GM23338 (cell line): ENCODE measurements around the gene ADORA1. TPM values are rescaled to one million over a fixed set of nuclear protein-coding genes. Genes with fewer than 3 reads are reported as not detected.
A peak's percentile ranks its signal among the peaks of the same experiment; 100 is the strongest.

ENCODE experiments used
- ATAC-seq: fragments of 200-7000 bp; cut with Tn5 transposase; 3 replicates; pipeline ENCODE4 v1.9.1; 2020
- DNase-seq: peaks from one replicate; pipeline ENCODE4 v3.0.0-alpha.2; 2015; ENCODE audit warnings: low spot score
- H2AFZ ChIP-seq: fragments of 200-600 bp; sonication (generic); 2 replicates; pipeline ENCODE4 v1.8.0; 2016; ENCODE audit warnings: antibody characterized with exemption, mild to moderate bottlenecking, moderate library complexity
- H3F3A ChIP-seq: fragments of 200-600 bp; sonication (generic); replicated peaks from 2 replicates; pipeline ENCODE4 v1.8.0; 2017; ENCODE audit warnings: antibody characterized with exemption, mixed run types, low read depth
- H3K27ac ChIP-seq: fragments of 200-600 bp; sonication (generic); 2 replicates; pipeline ENCODE4 v1.6.1; 2016; ENCODE audit warnings: low read depth
- H3K27me3 ChIP-seq: fragments of 200-600 bp; sonication (generic); 2 replicates; pipeline ENCODE4 v1.8.0; 2016; ENCODE audit warnings: mild to moderate bottlenecking, mixed run types, moderate library complexity; ENCODE audit not compliant: insufficient read depth
- H3K36me3 ChIP-seq: fragments of 200-600 bp; sonication (generic); 2 replicates; pipeline ENCODE4 v1.8.0; 2016; ENCODE audit warnings: mild to moderate bottlenecking; ENCODE audit not compliant: insufficient read depth
- H3K4me1 ChIP-seq: fragments of 200-600 bp; sonication (generic); 2 replicates; pipeline ENCODE4 v1.8.0; 2016; ENCODE audit warnings: mild to moderate bottlenecking, moderate library complexity; ENCODE audit not compliant: insufficient read depth
- H3K4me2 ChIP-seq: fragments of 200-600 bp; sonication (generic); 2 replicates; pipeline ENCODE4 v1.7.1; 2017; ENCODE audit warnings: mixed run types
- H3K4me3 ChIP-seq: fragments of 200-600 bp; sonication (generic); 2 replicates; pipeline ENCODE4 v1.6.1; 2016; ENCODE audit warnings: mixed run types
- H3K79me2 ChIP-seq: fragments of 200-600 bp; sonication (generic); replicated peaks from 2 replicates; pipeline ENCODE4 v1.8.0; 2017; ENCODE audit warnings: mild to moderate bottlenecking; ENCODE audit not compliant: insufficient read depth
- H3K9me2 ChIP-seq: fragments of 200-600 bp; sonication (generic); 2 replicates; pipeline ENCODE4 v1.8.0; 2017; ENCODE audit not compliant: insufficient read depth
- H4K20me1 ChIP-seq: fragments of 200-600 bp; sonication (generic); replicated peaks from 2 replicates; pipeline ENCODE4 v1.8.0; 2017; ENCODE audit warnings: mild to moderate bottlenecking; ENCODE audit not compliant: insufficient read depth
- H3K27ac Mint-ChIP-seq: 2 replicates; pipeline ENCODE4 v1.8.0; 2020; ENCODE audit warnings: inconsistent platforms, mild to moderate bottlenecking, moderate library complexity, mixed read lengths
- H3K27me3 Mint-ChIP-seq: 3 replicates; pipeline ENCODE4 v1.8.0; 2022; ENCODE audit warnings: low read depth, mild to moderate bottlenecking, moderate library complexity, mixed read lengths, inconsistent platforms; ENCODE audit not compliant: insufficient read depth, poor library complexity
- H3K36me3 Mint-ChIP-seq: 3 replicates; pipeline ENCODE4 v1.8.0; 2021; ENCODE audit warnings: low read depth, mild to moderate bottlenecking, inconsistent platforms, moderate library complexity, mixed read lengths
- H3K4me1 Mint-ChIP-seq: 3 replicates; pipeline ENCODE4 v1.8.0; 2020; ENCODE audit warnings: mild to moderate bottlenecking, inconsistent platforms, mixed read lengths
- H3K4me3 Mint-ChIP-seq: 3 replicates; pipeline ENCODE4 v1.8.0; 2021; ENCODE audit warnings: moderate library complexity, mild to moderate bottlenecking, inconsistent platforms, mixed read lengths
- H3K9me3 Mint-ChIP-seq: 3 replicates; pipeline ENCODE4 v1.8.0; 2020; ENCODE audit warnings: moderate library complexity, mild to moderate bottlenecking, inconsistent platforms, mixed read lengths
- CREB1 ChIP-seq: fragments of 250-450 bp; sonication (Bioruptor Pico); IDR thresholded peaks from 2 replicates; pipeline ENCODE4 v1.5.0; 2020; ENCODE audit warnings: low read depth, mild to moderate bottlenecking, moderate library complexity
- CTCF ChIP-seq, 2 experiments: fragments of 200-600 bp in 1 of 2; sonication (generic) in 1 of 2; conservative IDR thresholded peaks; 2 replicates each; pipeline versions ENCODE4 v1.5.1 to v1.6.1; 2016 to 2017; ENCODE audit warnings: antibody characterized with exemption in 2 of 2, low read depth in 2 of 2, mild to moderate bottlenecking in 2 of 2, moderate library complexity in 1 of 2
- EZH2 ChIP-seq: fragments of 200-600 bp; sonication (generic); IDR thresholded peaks from one replicate; pipeline ENCODE4 v1.8.0; 2017; ENCODE audit warnings: antibody characterized with exemption, mild to moderate bottlenecking, low read depth; ENCODE audit not compliant: unreplicated experiment
- JUNB ChIP-seq: IDR thresholded peaks from one replicate; pipeline ENCODE4 v1.6.1; 2016; ENCODE audit warnings: antibody characterized with exemption; ENCODE audit not compliant: unreplicated experiment
- NANOG ChIP-seq: IDR thresholded peaks from 2 replicates; pipeline ENCODE4 v1.6.1; 2016; ENCODE audit warnings: antibody characterized with exemption, borderline replicate concordance
- POLR2AphosphoS5 ChIP-seq: IDR thresholded peaks from 2 replicates; pipeline ENCODE4 v1.6.1; 2016; ENCODE audit warnings: antibody characterized with exemption, low read depth
- REST ChIP-seq: IDR thresholded peaks from one replicate; pipeline ENCODE4 v1.6.1; 2018; ENCODE audit warnings: antibody characterized with exemption; ENCODE audit not compliant: unreplicated experiment
- ZNF114 ChIP-seq: fragments of 250-450 bp; sonication (Bioruptor Pico); IDR thresholded peaks from 2 replicates; pipeline ENCODE4 v1.5.0; 2020; ENCODE audit warnings: mild to moderate bottlenecking, moderate library complexity
- ZNF331 ChIP-seq: fragments of 250-450 bp; sonication (Bioruptor Pico); IDR thresholded peaks from 2 replicates; pipeline ENCODE4 v1.5.0; 2020; ENCODE audit warnings: low read depth, mild to moderate bottlenecking, moderate library complexity
- ZNF462 ChIP-seq: fragments of 250-450 bp; sonication (Bioruptor Pico); IDR thresholded peaks from 2 replicates; pipeline ENCODE4 v1.5.0; 2020; ENCODE audit warnings: mild to moderate bottlenecking, moderate library complexity
- polyA plus RNA-seq: library from polyadenylated mRNA; unstranded; fragments of >200 nt; fragmentation: Nextera tagmentation; extraction: Ambion mirVana; gene quantifications from 2 replicates; pipeline ENCODE4 v1.2.1, GENCODE V29; 2016
- total RNA-seq: library from RNA; depleted of rRNA; stranded (reverse); fragments of >200 nt; shearing (Covaris generic); gene quantifications from 2 replicates; pipeline ENCODE4 v1.2.3, GENCODE V29; 2014

ADORA1 gene
- total and polyA plus RNA-seq, 2 experiments from 2014 or later = 0.63 to 1.8 TPM

GRCh38 chr1:203206129-203206687 lies 78.7 kb downstream of the ADORA1 start (continued):
- TF ChIP-seq NANOG (no peak), JUNB (no peak), ZNF462 (CRISPR knock-in tag) (no peak), ZNF114 (CRISPR knock-in tag) (no peak), EZH2 (no peak)

GRCh38 chr1:203207751-203208150 lies 80.2 kb downstream of the ADORA1 start:
- no peak overlapping the region for H3K27ac ChIP-seq
- no peaks in the 10 kb centered on the region for H3K79me2 ChIP-seq
- Mint-ChIP-seq H3K4me1 (peaks cover 5% of the 10 kb centered on the region), H3K36me3 (no peaks in the 10 kb centered on the region), H3K9me3 (no peaks in the 10 kb centered on the region), H3K27me3 (peaks cover 1% of the 10 kb centered on the region), H3K27ac (no peak overlapping the region), H3K4me3 (no peak overlapping the region)
- TF ChIP-seq REST = no peak
- TF ChIP-seq POLR2AphosphoS5 = no peak
- TF ChIP-seq ZNF114 (CRISPR knock-in tag) = no peak
- no peak for TF ChIP-seq JUNB
- no peak for TF ChIP-seq EZH2
- no peak for TF ChIP-seq ZNF331 (CRISPR knock-in tag)
- TF ChIP-seq CREB1 (CRISPR knock-in tag) = no peak
- no peak for TF ChIP-seq CTCF (conservative IDR thresholded peaks at IDR 0.05; ENCODE audit: low read depth in 2 of 2)
- no peaks in the 10 kb centered on the region for H3K27me3 ChIP-seq
- H3K36me3 ChIP-seq = no peaks in the 10 kb centered on the region
- ATAC-seq = no peak
- no peaks in the 10 kb centered on the region for H3F3A ChIP-seq
- no peak for DNase-seq
- H4K20me1 ChIP-seq = no peaks in the 10 kb centered on the region
- H2AFZ ChIP-seq = peak overlapping the region; percentile 43; the same call in 1 of the 2 replicates
- H3K4me2 ChIP-seq = no peak overlapping the region
- H3K4me1 ChIP-seq = no peaks in the 10 kb centered on the region
- H3K4me3 ChIP-seq = no peak overlapping the region
- no peaks in the 10 kb centered on the region for H3K9me2 ChIP-seq
